Measurements from ENCODE around the gene HSPA14.
"Not testable (repeated sequence)": the region's sequence is repeated elsewhere in the genome, so short reads cannot be mapped to it uniquely, and the experiment has no call there.

Gene HSPA14

GRCh38 chr10:14858338-14858960 lies 20.3 kb downstream of the HSPA14 start:
- no peak for TF ChIP-seq CTCF (IDR thresholded peaks at IDR 0.05; ENCODE audit: low read depth, low read length)
- no peak for DNase-seq (ENCODE audit: extremely low read depth, low read depth)

GRCh38 chr10:14859043-14859442 lies 20.9 kb downstream of the HSPA14 start:
- no peak for DNase-seq (ENCODE audit: extremely low read depth, low read depth)
- no peak for TF ChIP-seq CTCF (IDR thresholded peaks at IDR 0.05; ENCODE audit: low read depth, low read length)

GRCh38 chr10:14859775-14860174 lies 21.7 kb downstream of the HSPA14 start:
- TF ChIP-seq CTCF (IDR thresholded peaks at IDR 0.05; ENCODE audit: low read depth, low read length), result no peak
- DNase-seq (ENCODE audit: extremely low read depth, low read depth), result no peak

- no peak for TF ChIP-seq CTCF (IDR thresholded peaks at IDR 0.05; ENCODE audit: low read depth, low read length)
- no peak for DNase-seq (ENCODE audit: extremely low read depth, low read depth)
Observed at GRCh38 chr10:14860791-14861190, 22.7 kb downstream of the HSPA14 start.

GRCh38 chr10:14864466-14864865 lies 26.4 kb downstream of the HSPA14 start:
- DNase-seq (ENCODE audit: extremely low read depth, low read depth), result not testable (repeated sequence)

GRCh38 chr10:14864871-14865270 lies 26.8 kb downstream of the HSPA14 start:
- not testable (repeated sequence) for DNase-seq (ENCODE audit: extremely low read depth, low read depth)

- TF ChIP-seq CTCF (IDR thresholded peaks at IDR 0.05; ENCODE audit: low read depth, low read length), result no peak
- DNase-seq (ENCODE audit: extremely low read depth, low read depth), result no peak
Observed at GRCh38 chr10:14873090-14873760, 35.1 kb downstream of the HSPA14 start.

GRCh38 chr10:14875941-14876340 lies 37.8 kb downstream of the HSPA14 start:
- DNase-seq (ENCODE audit: extremely low read depth, low read depth), result no peak
- TF ChIP-seq CTCF (IDR thresholded peaks at IDR 0.05; ENCODE audit: low read depth, low read length), result no peak
